Chondrocyte (in vitro differentiated cells): ENCODE data around the gene PLCH1. TPM values are rescaled to one million over a fixed set of nuclear protein-coding genes. Genes with fewer than 3 reads are reported as not detected.

Experiments used
- DNase-seq: peaks from one replicate; pipeline ENCODE4 v3.0.0; 2021; ENCODE audit warnings: mixed read lengths, low spot score
- H3K27ac Mint-ChIP-seq: one replicate; pipeline ENCODE4 v1.8.0; 2021; ENCODE audit warnings: mild to moderate bottlenecking, moderate library complexity, mixed read lengths; ENCODE audit not compliant: unreplicated experiment
- H3K27me3 Mint-ChIP-seq: 2 replicates; pipeline ENCODE4 v1.8.0; 2021; ENCODE audit warnings: low read depth, mixed read lengths
- H3K36me3 Mint-ChIP-seq: 2 replicates; pipeline ENCODE4 v1.8.0; 2021; ENCODE audit warnings: low read depth, mixed read lengths
- H3K4me1 Mint-ChIP-seq: 2 replicates; pipeline ENCODE4 v1.8.0; 2021; ENCODE audit warnings: low read depth, mild to moderate bottlenecking, mixed read lengths
- H3K4me3 Mint-ChIP-seq: one replicate; pipeline ENCODE4 v1.8.0; 2021; ENCODE audit warnings: mild to moderate bottlenecking, moderate library complexity, mixed read lengths; ENCODE audit not compliant: unreplicated experiment
- H3K9me3 Mint-ChIP-seq: 2 replicates; pipeline ENCODE4 v1.8.0; 2021; ENCODE audit warnings: low read depth, mixed read lengths
- total RNA-seq: library from RNA; stranded (reverse); gene quantifications from 3 replicates; pipeline ENCODE4 v1.2.1, GENCODE V29; 2021
- TF ChIP-seq, protein P1 (sequence below): fragments of 200-600 bp; sonication (generic); IDR thresholded peaks from 2 replicates; pipeline ENCODE4 v1.5.0; 2021; ENCODE audit warnings: antibody characterized with exemption, mild to moderate bottlenecking, moderate library complexity

Gene PLCH1
- total RNA-seq, 1 donor from 2014 or later: 0.17 TPM

DNA sequence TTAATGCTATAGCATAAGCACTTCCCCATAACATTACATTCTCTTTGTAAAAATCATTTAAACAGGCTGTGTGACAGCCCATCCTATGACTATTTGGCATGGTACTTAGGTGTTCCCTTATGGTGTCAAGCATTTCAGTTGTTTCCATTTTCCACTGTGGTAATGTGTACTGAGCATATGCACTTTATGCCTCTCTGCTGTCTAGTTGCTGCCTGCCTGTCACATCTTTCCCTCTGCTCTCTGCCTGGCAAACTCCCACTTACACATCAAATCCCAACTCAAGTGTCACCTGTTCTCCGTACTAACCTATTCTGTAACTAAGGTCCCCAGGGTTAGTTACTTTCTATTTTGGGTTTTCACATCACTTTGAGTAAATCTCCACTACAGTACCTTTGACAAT, 367.0 kb downstream of the PLCH1 start:
- no peak for DNase-seq
- Mint-ChIP-seq H3K4me1 (no peaks in the 10 kb centered on the region), H3K4me3 (no peak overlapping the region), H3K27me3 (no peaks in the 10 kb centered on the region), H3K9me3 (no peaks in the 10 kb centered on the region), H3K36me3 (no peaks in the 10 kb centered on the region), H3K27ac (no peak overlapping the region)
- TF ChIP-seq, protein P1, sequence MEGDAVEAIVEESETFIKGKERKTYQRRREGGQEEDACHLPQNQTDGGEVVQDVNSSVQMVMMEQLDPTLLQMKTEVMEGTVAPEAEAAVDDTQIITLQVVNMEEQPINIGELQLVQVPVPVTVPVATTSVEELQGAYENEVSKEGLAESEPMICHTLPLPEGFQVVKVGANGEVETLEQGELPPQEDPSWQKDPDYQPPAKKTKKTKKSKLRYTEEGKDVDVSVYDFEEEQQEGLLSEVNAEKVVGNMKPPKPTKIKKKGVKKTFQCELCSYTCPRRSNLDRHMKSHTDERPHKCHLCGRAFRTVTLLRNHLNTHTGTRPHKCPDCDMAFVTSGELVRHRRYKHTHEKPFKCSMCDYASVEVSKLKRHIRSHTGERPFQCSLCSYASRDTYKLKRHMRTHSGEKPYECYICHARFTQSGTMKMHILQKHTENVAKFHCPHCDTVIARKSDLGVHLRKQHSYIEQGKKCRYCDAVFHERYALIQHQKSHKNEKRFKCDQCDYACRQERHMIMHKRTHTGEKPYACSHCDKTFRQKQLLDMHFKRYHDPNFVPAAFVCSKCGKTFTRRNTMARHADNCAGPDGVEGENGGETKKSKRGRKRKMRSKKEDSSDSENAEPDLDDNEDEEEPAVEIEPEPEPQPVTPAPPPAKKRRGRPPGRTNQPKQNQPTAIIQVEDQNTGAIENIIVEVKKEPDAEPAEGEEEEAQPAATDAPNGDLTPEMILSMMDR: no peak

DNA sequence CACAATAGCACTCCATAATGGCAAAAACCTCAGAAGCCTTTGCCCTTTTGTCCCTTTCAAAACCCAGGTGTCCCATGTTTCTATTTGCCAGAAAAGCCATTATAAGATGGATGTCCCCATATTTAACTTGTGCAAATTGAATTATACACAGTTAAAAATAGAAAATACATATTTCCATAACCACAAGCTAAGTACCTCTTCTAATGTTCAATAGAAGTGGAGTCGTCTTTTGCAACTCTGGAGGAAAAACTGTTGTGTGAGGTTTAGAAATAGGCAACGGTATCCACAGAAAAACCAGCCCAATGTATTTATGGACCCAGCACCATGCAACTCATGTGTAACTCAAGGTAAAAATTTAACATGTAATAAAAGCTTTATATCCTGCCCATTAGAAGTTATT, 367.8 kb downstream of the PLCH1 start:
- no peak overlapping the region for H3K4me3 Mint-ChIP-seq
- H3K9me3 Mint-ChIP-seq: no peaks in the 10 kb centered on the region
- DNase-seq: no peak
- H3K27ac Mint-ChIP-seq: no peak overlapping the region
- TF ChIP-seq, protein P1: no peak
- peaks cover under 1% of the 10 kb centered on the region for H3K27me3 Mint-ChIP-seq
- no peaks in the 10 kb centered on the region for H3K36me3 Mint-ChIP-seq
- no peaks in the 10 kb centered on the region for H3K4me1 Mint-ChIP-seq

DNA sequence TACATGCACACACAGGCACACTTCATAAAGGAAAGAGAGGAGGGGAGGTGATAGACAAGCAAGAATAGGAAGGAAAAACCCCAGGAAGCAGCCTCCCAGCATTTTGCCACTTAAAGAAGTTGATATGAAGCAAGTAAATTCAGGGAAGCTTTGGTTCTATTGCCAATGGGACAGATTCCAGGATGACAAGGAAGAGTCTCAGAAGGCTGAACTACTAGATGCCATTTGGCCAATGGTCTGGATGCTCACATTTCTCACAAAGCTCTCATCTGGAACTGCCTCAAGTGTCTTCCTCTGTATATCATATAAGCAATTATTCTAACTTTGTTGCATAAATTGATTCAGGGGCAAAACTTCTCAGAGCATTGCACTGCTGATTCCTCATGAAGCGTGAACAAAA, 372.6 kb downstream of the PLCH1 start:
- TF ChIP-seq, protein P1: no peak
- H3K4me3 Mint-ChIP-seq: no peak overlapping the region
- H3K27ac Mint-ChIP-seq: no peak overlapping the region
- H3K36me3 Mint-ChIP-seq: no peaks in the 10 kb centered on the region
- H3K27me3 Mint-ChIP-seq: peaks cover 1% of the 10 kb centered on the region
- peaks cover 17% of the 10 kb centered on the region for H3K4me1 Mint-ChIP-seq
- DNase-seq: no peak
- no peaks in the 10 kb centered on the region for H3K9me3 Mint-ChIP-seq

DNA sequence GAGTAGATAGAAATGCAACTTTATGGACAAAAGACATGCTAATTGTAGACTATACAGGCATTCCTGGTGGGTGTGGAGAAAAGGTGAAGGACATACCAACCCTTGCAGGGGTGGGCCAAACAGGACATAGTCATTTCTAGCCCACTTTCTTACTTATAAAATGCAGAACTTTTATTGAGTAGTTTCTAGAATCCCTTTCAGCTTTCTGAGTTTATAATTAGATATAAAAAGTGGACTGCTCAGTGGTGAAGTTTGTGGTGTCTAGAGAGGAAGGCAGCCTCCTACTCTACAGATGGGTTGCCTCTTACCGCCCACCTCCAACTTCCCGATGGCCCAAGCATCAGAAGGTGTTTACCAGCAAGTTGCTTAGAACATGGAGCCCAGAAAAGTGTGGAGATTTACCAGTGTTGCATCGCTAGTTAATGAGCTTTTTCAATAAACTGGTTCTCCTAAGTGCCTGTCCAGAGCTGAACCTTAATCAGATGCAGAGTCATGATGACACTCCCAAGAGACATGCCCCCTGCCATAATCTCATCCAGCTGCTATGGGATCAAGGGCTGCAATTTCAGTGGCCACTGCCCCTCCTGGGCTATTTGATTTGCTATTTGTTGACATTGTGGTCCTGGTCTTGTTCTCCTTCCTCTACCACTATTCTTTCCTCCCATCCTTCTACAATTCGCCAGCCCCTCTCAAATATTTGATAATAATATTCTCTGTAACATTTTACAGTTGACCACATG, 373.9 kb downstream of the PLCH1 start:
- H3K36me3 Mint-ChIP-seq: no peaks in the 10 kb centered on the region
- H3K27ac Mint-ChIP-seq: no peak overlapping the region
- peaks cover 1% of the 10 kb centered on the region for H3K27me3 Mint-ChIP-seq
- H3K4me1 Mint-ChIP-seq: peaks cover 17% of the 10 kb centered on the region
- no peaks in the 10 kb centered on the region for H3K9me3 Mint-ChIP-seq
- TF ChIP-seq, protein P1: no peak
- DNase-seq: no peak
- no peak overlapping the region for H3K4me3 Mint-ChIP-seq

DNA sequence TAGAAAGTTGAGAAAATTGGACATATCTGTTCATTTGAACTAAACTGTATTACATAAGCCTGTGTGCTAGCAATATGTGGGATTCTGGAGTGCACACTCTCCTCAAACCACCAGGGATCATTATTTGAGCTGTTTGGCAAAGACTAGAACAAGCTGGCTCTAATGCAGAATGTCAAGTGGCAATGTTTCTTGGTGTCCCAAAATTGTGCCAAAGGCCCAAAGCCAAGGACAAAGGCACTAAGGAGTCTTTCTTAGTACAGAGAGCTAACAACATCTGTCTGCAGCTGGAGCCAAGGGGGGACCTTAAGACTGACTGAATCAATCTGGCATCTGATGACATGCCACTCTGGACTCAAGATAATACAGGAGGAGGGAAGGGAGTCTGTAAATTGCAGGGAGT, 374.7 kb downstream of the PLCH1 start:
- no peak overlapping the region for H3K4me3 Mint-ChIP-seq
- H3K36me3 Mint-ChIP-seq: no peaks in the 10 kb centered on the region
- H3K4me1 Mint-ChIP-seq: peaks cover 17% of the 10 kb centered on the region
- H3K27ac Mint-ChIP-seq: no peak overlapping the region
- TF ChIP-seq, protein P1: no peak
- H3K27me3 Mint-ChIP-seq: peaks cover 1% of the 10 kb centered on the region
- no peak for DNase-seq
- H3K9me3 Mint-ChIP-seq: peaks cover 3% of the 10 kb centered on the region
